IPS DF 4.7 (cell line): ENCODE measurements around the gene THTPA.
"Not testable (repeated sequence)": the region's sequence is repeated elsewhere in the genome, so short reads cannot be mapped to it uniquely, and the experiment has no call there.

Experiments used
- DNase-seq: peaks from one replicate; pipeline ENCODE4 v3.0.0-alpha.2; 2013; ENCODE audit warnings: low spot score; ENCODE audit errors: extremely low read depth

THTPA gene

DNA sequence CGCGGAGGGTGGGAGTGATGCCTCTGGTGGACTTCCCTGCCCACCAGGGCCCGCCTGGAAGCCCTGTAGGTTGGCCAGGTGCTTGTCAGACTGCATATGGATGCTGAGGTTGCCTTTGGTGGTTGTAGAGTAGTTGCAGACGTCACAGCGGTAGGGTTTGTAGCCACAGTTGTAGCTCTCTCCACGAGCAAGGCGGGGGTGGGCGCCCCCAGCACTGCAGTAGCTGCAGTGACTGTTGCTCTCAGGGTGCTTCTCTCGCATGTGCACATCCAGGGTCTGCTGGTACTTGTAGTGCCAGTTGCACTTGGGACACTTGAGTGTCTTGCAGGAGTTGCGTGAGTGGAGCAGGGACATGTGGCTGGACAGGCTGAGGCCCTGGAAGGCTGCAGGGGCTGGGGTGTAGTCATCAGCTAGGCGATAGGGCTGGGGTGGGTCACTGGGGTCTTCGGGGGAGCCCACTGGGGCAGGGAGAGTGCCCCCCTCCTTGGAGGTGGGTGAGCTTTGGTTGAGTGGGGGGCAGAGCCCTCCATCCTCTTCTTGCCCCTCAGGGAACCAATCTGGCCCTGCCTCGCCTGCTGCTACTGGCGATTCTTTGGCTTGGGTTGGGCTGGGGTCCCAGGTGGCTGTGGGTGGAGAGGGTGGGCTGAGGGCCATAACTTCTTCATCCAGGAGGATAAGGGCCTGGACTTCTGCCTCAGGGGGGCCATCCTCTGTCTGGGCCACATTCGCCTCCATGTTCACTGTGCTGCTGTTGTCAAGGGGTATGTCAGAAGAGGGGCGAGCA is 22.2 kb upstream of the THTPA start:
- no peak for DNase-seq

DNA sequence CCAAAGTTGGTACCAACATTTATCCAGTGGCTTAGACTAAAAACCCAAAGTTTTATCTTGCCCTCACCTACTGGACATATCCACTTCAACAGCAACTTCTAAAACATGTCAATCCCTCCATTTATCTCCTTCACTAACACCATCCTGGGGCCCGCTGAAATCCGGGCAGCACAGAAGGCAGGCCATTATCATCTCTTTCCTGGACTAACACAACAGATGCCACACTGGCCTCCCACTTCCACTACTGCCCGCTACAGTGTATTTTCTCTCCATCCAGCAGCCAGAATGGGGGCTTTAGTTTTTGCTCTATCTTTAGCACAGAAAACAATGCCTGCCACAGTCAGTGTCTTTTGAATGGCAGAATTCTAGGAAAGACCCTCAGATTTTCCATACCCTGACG is 20.1 kb upstream of the THTPA start:
- no peak for DNase-seq

DNA sequence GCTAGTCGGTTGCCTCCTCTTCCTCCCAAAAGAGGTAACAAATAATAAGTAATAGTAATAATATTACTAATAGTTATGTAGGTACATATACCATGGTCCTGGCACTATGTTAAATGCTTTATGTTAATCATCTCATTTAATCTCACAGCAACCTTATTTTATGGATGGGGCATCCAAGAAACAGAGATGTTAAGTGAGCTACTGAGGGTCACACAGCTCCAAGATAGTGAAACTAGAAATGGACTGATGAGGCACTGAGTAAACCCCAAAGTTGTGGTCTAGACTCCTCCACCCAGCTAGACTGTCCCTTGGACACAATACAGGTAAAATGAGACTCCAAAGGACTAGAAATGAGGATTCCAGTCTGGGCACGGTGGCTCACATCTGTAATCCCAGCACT is 19.6 kb upstream of the THTPA start:
- no peak for DNase-seq

DNA sequence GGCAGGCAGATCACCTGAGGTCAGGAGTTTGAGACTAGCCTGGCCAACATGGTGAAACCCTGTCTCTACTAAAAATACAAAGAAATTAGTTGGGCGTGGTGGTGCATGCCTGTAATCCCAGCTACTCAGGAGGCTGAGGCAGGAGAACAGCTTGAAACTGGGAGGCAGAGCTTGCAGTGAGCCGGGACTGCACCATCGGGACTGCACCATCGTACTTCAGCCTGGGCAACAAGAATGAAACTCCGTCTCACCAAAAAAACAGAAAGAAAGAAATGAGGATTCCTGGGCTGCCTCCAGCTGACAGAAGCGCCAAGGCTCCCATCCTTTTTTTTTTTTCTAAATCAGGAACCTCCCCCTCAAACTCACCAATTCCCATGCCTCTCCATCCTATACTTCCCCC is 19.2 kb upstream of the THTPA start:
- DNase-seq = not testable (repeated sequence)

DNA sequence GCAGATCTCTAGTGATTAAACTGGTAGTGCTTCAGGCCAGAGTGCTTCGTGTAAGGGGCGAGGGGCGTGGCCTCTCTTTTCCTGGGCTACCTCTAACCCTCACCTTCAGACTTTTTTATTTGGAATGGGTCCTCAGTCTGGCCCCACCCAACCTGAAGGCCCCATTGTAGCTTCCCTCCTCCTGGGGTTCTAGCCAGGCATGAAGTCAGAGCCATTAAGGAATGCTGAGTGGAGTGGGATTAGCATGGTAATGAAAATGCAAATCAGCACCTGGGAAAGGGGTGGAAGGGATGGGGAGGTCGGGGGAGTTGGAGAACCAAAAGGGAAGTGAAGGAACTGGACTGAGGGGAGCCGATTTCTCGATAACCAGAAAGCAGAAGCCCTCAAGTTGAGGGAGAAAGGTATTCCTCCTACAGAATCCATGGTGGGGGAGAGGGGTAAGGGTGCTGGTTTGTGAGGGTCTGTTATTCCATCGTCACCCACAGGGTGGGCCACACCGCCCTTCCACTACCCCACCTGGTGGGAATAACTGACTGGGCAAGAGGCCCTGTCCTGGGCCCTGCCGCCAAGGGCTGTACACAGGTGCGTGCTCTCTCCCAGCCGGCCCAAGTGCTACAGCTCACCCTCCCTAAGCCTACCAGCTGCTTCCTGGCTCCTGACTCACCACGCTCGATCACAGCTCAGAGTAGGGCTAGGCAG is 18.6 kb upstream of the THTPA start:
- peak; percentile 98 for DNase-seq

DNA sequence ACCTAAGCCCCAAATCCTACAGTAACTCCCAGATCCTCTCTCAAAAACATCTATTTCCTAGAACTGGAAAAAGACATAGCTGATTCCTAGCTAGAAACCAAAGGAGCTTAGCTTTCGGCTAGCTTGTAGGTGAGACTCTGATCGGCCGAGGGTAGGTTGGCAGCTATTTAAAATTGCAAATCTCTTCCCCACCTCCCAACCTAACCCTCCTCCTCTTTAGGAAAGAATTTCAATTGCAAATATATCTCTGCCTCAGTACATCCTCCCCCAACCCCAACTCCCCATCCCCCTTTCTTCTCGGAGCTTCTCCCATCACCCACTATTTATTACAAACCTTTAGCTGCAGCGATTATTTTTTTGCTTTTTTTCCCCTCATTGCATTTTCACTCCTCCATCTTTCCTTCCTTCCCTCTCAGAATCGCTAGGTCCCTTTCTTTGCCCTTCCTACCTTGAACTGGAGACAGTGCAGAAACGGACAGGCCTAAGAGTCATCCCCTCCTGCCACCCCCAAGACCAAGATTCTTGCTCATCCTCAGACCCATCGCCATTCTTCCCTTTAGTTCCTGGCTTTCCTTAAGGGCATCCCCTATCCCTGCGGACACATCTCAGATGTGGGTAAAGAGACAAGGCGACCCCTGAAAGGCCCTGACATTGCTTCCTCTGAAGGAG is 17.9 kb upstream of the THTPA start:
- DNase-seq = no peak

DNA sequence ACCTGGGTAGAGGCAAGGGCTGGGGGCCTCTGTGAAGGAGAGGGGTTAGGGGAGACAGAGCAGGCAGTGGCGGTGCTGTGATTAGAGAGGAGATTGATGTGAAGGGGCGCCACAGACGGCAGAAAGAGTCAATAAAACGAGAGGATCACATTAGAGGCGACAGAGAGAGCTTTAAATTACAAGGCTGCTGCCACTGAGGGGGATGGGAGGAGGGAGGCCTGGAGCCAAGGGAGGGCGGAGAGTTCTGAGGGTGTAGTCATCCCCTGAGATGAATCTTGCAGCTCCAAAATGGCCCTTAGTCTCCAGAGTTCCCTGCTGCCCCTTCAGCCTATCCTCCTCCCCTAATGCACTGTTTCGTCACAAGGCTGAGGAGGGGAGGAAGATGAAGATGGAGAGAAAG is 17.3 kb upstream of the THTPA start:
- DNase-seq = no peak

DNA sequence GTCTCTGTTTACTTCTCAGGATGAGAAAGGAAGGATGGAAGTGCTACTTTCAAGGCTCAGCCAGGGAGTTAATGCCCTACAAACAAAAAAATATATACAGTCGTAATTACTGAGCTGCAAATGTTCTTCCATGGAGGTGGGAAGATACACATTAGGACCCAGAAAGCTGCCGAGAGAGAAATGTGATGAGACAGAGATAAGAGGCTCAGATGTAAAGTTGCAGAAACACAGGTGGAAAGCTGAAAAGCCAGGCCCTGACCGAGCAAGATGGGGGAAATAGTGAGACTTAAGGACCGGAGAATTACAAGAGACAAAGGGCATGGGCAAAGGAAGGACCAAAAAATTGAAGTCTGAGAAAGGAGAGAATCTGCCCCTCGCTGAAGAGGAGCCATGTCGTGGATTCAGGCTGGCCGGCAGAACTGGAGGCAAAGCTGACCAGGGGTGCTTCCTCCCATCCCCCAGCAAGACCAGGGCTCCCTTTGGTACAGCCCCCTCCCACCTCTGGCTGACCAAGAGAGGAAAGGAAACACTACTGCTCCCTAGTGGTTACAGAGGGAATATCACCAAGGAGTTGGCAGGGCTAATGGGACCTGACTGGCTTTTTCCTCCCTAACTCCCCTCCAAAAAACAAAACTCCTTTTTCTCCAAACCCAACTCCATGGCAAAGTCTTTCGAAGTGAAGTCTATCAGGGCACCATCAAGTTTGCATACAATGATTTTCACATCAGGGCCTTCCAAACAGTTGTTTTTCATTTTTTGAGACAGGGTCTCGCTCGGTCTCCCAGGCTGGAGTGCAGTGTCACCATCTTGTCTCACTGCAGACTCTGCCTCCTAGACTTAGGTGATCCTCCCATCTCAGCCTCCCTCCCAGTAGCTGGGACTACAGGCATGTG is 16.6 kb upstream of the THTPA start:
- DNase-seq = no peak

DNA sequence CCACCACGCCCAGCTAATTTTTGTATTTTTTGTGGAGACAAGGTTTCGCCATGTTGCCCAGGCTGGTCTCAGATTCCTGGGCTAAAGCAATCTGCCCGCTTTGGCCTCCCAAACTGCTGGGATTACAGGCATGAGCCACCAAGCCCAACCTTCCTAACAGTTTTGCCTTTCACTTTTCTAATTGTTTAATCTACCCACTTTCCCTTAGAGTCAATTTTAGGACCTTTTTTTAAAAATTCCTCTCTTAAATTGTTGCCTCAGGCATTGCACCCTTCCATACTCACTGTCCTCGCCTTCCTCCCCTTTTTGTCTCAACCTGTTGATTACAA is 16.0 kb upstream of the THTPA start:
- DNase-seq = no peak

DNA sequence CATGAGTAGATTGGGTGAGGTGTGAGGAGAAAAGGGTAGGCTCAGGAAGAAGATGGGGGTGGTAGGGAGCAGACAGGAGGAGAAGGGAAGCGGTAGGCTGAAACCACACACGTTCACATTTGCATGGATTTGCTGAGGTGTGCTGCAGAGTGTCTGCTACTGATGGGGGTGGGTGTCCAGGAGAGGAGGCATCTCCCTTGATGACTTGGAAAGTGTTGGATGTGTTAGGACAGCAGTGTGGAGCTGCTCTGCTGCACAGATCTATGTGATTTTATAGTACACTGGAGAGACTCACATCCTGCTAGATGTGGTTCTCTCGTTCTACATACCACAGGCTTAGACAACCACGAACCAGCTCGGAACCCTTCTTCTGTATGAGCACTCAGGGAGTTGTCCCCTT is 13.8 kb upstream of the THTPA start:
- no peak for DNase-seq

DNA sequence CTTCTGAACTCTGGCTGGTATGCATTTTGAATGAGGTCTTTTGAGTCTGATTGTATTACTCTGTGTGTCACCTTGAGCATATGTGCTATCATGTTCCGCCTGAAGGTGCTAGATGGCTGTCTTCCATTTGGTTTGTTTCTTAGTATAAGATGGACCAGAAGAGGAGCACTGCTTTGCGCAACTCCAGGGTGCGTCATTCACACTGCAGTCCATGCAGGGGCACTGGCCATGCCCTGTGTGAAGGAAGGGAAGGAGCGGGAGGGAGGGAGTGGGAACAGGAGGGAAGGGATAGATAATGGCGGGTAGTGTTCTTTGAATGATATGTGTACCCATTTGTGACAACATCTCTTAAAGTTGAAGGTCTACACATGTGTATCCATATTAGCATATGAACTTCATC is 12.7 kb upstream of the THTPA start:
- DNase-seq = no peak

DNA sequence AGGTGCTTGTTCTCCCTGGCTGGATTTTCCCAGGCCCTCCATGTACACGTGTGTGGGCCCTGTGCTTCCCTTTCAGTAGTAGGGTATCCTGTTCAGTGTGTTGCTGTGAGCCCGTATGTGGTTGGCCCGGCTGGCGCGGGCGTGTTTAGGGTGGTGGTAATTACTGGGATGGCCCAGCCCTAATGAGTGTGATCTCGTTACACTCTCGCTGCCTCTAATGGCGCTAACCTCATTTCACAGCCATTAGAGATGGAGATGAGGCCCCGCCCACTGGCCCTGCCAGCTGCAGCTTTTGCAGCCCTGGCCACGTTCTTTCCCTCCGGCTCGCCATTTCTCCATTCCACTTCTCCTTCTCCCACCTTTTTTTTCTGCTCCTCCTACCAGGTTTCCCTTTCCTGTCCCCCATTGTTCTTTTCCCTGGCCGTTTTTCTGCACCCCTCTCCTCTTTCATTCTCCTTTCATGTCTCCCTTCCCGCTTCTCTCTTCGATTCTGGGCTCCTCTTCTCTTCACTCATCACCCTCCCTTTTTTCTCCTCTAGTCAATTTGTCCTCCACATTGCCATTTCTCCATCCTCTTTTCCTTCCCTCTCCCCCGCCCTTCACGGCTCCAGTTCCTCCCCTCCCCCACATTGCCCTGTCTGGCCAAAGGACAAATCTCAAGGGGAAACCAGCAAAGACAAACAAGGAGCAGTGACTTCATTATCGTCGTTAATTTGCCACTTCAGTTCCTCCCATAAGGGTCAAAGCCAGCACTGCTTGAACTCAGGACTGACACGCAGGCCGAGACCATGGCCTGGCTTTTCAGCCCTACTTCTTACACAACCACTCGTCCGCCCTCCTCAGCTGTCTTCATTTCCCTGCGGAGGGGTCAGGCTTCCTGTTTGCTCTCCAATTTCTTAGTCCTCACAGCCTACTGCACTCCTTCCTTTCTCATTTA is 11.3 kb upstream of the THTPA start:
- DNase-seq = no peak

DNA sequence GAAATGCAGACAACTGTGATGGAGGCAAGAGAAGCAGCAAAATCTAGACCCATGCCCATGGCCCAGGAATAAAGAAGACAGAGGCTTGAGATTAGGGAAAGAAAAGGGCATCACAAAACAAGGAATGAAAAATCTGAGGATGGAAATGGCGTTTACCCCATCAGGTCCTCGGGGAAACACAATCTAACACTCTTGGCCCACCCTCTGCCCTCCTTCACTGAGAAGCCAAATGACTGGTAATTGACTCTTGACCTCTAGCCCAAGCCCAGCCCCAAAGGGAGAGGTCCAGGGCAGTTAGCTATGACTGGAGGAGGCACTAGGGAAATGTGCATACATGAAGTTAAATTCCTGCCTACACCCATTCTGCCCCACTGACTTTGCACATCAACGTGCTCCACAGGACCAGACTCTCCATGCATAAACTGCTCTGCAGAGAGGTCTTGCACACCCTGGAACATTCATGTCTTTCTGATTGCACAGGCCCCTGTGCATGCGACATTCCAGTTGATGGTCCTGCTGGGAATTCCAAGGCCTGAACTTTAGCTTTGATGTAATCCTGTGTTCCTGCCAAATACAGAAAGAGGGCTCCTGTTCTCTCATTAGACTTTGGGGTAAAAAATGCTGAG is 10.2 kb upstream of the THTPA start:
- DNase-seq = no peak

DNA sequence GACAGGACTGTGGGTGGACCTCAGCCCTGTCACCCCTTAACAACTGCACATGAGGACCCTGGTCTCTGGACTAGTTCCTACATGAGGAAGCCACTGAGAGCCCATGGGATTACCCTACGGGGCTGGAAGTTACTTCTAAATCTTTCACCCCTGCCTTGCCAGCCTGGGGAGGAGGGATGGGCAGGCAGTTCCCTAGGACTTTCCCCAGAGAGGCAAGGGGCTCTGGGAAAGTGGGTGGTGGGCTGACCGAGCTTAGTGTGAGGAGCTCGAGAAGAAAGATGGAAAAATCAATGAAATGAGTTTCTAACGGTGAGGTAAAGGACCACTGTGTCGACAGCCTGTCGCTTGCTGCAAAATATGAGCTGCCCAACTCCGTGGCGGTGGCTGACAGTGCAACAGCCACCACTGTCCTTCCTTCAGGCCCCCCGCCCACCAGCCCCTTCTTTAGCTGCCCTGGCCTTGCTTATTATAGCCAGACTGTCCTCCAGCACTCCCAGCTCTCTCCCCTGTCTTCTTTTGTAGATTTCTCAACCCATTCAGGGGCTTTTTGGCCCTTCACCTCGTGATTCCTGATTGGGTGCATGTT is 9.5 kb upstream of the THTPA start:
- DNase-seq = no peak

DNA sequence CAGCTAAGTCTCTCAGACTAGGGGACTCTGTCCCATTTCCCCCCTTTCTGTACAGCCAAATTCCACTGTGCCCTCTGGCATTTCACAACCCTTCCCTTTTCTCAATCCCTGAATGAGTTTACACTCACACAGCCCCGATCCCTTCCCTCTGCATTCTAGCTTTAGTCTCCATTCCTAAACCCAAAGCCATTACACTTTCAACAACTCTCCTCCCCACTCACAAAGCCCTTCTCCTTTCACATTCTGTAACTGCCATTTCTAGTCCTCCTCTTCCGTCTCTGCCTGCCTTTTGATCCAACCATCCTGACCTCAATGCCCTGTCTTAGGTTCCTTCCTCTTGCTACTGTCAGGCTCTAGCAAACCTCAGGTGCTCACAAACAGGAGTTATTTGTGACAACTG is 8.1 kb upstream of the THTPA start:
- DNase-seq = no peak

DNA sequence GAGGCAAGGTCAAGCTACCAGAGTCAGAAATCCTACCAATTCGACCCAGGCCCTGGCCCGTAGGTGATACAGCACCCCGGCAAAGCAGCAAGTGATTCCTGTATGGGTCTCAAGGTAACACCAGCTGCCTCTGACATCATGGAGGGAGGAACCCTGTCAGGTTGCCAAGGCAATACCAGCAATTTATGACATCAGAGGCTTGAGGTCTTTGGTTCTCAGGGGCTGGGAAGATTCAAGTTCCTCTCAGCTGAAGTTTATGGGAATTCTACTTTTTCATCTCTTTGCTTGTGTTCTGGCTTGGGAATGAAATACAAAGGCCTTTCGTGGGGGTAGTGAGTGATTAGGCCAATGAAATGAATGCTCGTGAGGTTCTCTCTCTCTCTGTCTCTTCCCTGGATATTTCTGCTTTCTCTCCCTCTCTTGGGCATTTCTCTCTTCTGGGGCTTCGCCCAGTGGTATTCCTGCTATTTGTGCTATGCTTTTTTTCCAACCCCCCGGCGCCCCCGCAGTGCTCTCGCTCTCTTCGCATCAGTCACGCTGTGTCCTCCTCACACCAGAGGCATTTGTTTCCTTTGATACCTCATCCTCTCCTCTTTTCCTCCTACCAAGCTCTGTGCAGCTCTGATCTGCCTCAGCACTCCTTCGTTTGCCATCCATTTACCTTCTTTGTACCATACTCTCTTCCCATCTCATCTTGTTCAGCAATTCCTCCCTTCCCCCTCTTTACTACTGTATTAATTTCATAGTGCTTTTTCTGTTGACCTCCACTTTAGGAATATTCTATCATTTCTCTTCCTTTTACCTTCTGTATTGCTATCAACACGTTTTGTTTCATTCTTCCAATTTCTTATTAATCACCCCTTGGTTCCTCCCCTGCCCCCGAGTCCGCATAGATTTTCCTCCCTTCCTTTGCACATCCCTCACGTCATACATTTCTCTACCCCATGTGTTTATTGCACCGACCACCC is 7.4 kb upstream of the THTPA start:
- no peak for DNase-seq

DNA sequence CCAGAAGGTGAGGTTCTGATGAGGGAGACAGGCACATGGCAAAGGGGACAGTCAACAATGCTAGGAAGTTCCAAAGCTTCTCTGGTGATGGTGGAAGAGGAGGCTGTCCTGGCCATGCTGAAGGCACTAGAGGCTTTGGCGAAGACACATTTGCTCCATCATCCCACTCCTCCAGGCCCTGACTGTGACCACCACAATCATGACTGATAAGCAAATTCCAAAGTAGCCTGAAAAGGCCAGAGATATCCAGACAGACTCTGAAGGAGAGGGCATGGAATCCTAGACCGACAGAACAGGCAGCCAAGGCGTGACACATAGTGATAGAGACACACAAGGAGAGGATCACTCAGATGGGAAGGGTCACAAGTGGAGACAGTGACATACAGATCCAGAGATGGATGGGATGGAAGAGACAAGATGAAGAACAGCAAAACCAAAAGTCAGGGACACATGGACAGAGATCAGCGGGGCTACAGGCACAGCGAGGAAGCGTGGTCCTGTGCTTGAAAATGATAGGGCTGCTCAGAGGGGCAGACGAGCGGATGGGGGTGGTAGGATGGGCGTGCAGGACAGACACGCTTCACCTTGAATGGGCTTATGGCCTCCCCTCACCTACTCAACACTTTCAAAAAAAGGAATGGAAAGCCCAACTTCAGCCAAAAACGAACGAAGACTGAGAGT is 5.8 kb upstream of the THTPA start:
- no peak for DNase-seq

DNA sequence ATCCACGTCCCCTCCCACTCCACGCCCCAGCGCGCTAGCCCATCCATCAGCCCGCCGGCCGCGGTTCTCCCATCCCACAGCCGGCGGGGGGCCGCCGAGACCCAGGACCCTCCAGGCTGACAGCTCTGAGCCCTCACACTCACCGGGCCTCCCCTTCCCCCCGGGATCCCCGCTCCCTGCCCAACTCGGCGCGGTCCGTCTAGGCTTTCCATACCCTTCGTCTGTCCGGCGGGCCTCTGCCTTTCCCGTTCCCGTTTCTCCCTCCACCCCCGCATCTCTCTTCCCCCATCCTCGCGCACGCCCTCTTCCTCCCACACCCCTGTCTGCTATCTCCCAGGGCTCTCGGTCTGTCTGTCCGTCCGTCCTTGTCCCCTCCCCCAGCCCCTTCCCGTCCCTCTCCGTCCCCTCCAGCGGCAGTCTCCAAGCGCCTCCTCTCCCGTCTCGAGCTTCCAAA is 5.2 kb upstream of the THTPA start:
- DNase-seq = no peak
